DMS53 (cell line): ENCODE measurements around the gene MAGEB4.
A peak's percentile ranks its signal among the peaks of the same experiment; 100 is the strongest.

ENCODE experiments used
- DNase-seq: peaks from one replicate; lab custom pipeline; 2025; lab: John Stamatoyannopoulos, UW

The MAGEB4 gene

GRCh38 chrX:30283456-30284200 is 41.8 kb downstream of the MAGEB4 start:
- DNase-seq = peak; percentile 87
